Measurements from ENCODE around the gene AGPAT4.

- no peak for TF ChIP-seq CTCF (IDR thresholded peaks at IDR 0.05)
- no peak for TF ChIP-seq EP300 (IDR thresholded peaks at IDR 0.05)
- TF ChIP-seq POLR2A (IDR thresholded peaks at IDR 0.05), result no peak
Measured at GRCh38 chr6:161281092-161281491, 7.2 kb upstream of the AGPAT4 start.
